OCI-LY1 (cell line): ENCODE measurements around the gene TNIP3.

ENCODE experiments used
- EZH2 ChIP-seq: fragments of 200-600 bp; sonication (generic), shearing (Covaris generic); IDR thresholded peaks from 2 replicates; pipeline ENCODE4 v1.8.0; 2017; ENCODE audit warnings: borderline replicate concordance, mixed run types, mild to moderate bottlenecking, antibody characterized with exemption, low read length, moderate library complexity, mixed read lengths
- TF ChIP-seq, protein P1 (sequence below): fragments of 200-600 bp; sonication (generic), shearing (Covaris generic); IDR thresholded peaks from 2 replicates; pipeline ENCODE4 v1.5.1; 2017; ENCODE audit warnings: mild to moderate bottlenecking, antibody characterized with exemption, low read length, moderate library complexity, mixed read lengths

GRCh38 chr4:121140716-121141460, 23.2 kb downstream of the TNIP3 start:
- TF ChIP-seq EZH2 = no peak
- TF ChIP-seq, protein P1, sequence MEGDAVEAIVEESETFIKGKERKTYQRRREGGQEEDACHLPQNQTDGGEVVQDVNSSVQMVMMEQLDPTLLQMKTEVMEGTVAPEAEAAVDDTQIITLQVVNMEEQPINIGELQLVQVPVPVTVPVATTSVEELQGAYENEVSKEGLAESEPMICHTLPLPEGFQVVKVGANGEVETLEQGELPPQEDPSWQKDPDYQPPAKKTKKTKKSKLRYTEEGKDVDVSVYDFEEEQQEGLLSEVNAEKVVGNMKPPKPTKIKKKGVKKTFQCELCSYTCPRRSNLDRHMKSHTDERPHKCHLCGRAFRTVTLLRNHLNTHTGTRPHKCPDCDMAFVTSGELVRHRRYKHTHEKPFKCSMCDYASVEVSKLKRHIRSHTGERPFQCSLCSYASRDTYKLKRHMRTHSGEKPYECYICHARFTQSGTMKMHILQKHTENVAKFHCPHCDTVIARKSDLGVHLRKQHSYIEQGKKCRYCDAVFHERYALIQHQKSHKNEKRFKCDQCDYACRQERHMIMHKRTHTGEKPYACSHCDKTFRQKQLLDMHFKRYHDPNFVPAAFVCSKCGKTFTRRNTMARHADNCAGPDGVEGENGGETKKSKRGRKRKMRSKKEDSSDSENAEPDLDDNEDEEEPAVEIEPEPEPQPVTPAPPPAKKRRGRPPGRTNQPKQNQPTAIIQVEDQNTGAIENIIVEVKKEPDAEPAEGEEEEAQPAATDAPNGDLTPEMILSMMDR = no peak
